ENCODE data around the gene PPP2R2C. TPM values are rescaled to one million over a fixed set of nuclear protein-coding genes. Genes with fewer than 3 reads are reported as not detected.
A peak's percentile ranks its signal among the peaks of the same experiment; 100 is the strongest.

PPP2R2C gene
- total RNA-seq, 1 donor, result under 0.01 TPM

- H3K9me3 ChIP-seq (ENCODE audit: low read depth, low read length), result no peaks in the 10 kb centered on the region
- peak; percentile 90 for DNase-seq (ENCODE audit: insufficient read length, low spot score, missing footprints)
- no peak overlapping the region for H2AFZ ChIP-seq (ENCODE audit: low read length)
- no peak overlapping the region for H3K4me3 ChIP-seq (ENCODE audit: insufficient read depth, low read length)
- H3K27me3 ChIP-seq (ENCODE audit: insufficient read depth, low read length), result peaks cover 30% of the 10 kb centered on the region
- H3K79me2 ChIP-seq (ENCODE audit: insufficient read depth, low read length), result no peaks in the 10 kb centered on the region
- no peaks in the 10 kb centered on the region for H4K20me1 ChIP-seq (ENCODE audit: insufficient read depth, low read length)
- H3K36me3 ChIP-seq (ENCODE audit: insufficient read depth, low read length), result no peaks in the 10 kb centered on the region
- no peak for TF ChIP-seq CTCF (IDR thresholded peaks at IDR 0.05; ENCODE audit: extremely low read depth, low read depth, low read length)
- no peak overlapping the region for H3K4me2 ChIP-seq (ENCODE audit: insufficient read depth, low read length)
- H3K27ac ChIP-seq (ENCODE audit: low read depth, low read length), result no peak overlapping the region
- no peaks in the 10 kb centered on the region for H3K4me1 ChIP-seq (ENCODE audit: insufficient read depth, low read length)
Observed at GRCh38 chr4:6471307-6472007, 957 bp downstream of the PPP2R2C start.

GRCh38 chr4:6470502-6471306, 1.7 kb downstream of the PPP2R2C start:
- no peaks in the 10 kb centered on the region for H4K20me1 ChIP-seq (ENCODE audit: insufficient read depth, low read length)
- peak overlapping the region; percentile 52 for H3K4me3 ChIP-seq (ENCODE audit: insufficient read depth, low read length)

GRCh38 chr4:6469898-6470501, 2.4 kb downstream of the PPP2R2C start:
- Histone ChIP-seq H3K27ac (ENCODE audit: low read depth, low read length) (no peak overlapping the region), H3K27me3 (ENCODE audit: insufficient read depth, low read length) (peaks cover 33% of the 10 kb centered on the region), H4K20me1 (ENCODE audit: insufficient read depth, low read length) (no peaks in the 10 kb centered on the region), H3K9me3 (ENCODE audit: low read depth, low read length) (no peaks in the 10 kb centered on the region), H3K4me1 (ENCODE audit: insufficient read depth, low read length) (no peaks in the 10 kb centered on the region), H3K36me3 (ENCODE audit: insufficient read depth, low read length) (no peaks in the 10 kb centered on the region), H3K4me3 (ENCODE audit: insufficient read depth, low read length) (peak overlapping the region; percentile 52), H3K4me2 (ENCODE audit: insufficient read depth, low read length) (peak overlapping the region; percentile 64), H3K79me2 (ENCODE audit: insufficient read depth, low read length) (no peaks in the 10 kb centered on the region), H2AFZ (ENCODE audit: low read length) (peak overlapping the region; percentile 35)
- no peak for TF ChIP-seq CTCF (IDR thresholded peaks at IDR 0.05; ENCODE audit: extremely low read depth, low read depth, low read length)
- DNase-seq (ENCODE audit: insufficient read length, low spot score, missing footprints), result peak; percentile 73

More at GRCh38 chr4:6470502-6471306, 1.7 kb downstream of the PPP2R2C start:
- H3K9me3 ChIP-seq (ENCODE audit: low read depth, low read length), result no peaks in the 10 kb centered on the region
- peaks cover 30% of the 10 kb centered on the region for H3K27me3 ChIP-seq (ENCODE audit: insufficient read depth, low read length)
- H3K36me3 ChIP-seq (ENCODE audit: insufficient read depth, low read length), result no peaks in the 10 kb centered on the region
- peak overlapping the region; percentile 35 for H2AFZ ChIP-seq (ENCODE audit: low read length)
- no peaks in the 10 kb centered on the region for H3K4me1 ChIP-seq (ENCODE audit: insufficient read depth, low read length)
- TF ChIP-seq CTCF (IDR thresholded peaks at IDR 0.05; ENCODE audit: extremely low read depth, low read depth, low read length), result no peak
- H3K27ac ChIP-seq (ENCODE audit: low read depth, low read length), result no peak overlapping the region
- peak; percentile 96 for DNase-seq (ENCODE audit: insufficient read length, low spot score, missing footprints)
- H3K4me2 ChIP-seq (ENCODE audit: insufficient read depth, low read length), result peak overlapping the region; percentile 64
- no peaks in the 10 kb centered on the region for H3K79me2 ChIP-seq (ENCODE audit: insufficient read depth, low read length)

- no peak overlapping the region for H3K4me3 ChIP-seq (ENCODE audit: insufficient read depth, low read length)
- H3K4me1 ChIP-seq (ENCODE audit: insufficient read depth, low read length), result no peaks in the 10 kb centered on the region
- H2AFZ ChIP-seq (ENCODE audit: low read length), result no peak overlapping the region
- no peak overlapping the region for H3K27ac ChIP-seq (ENCODE audit: low read depth, low read length)
- H4K20me1 ChIP-seq (ENCODE audit: insufficient read depth, low read length), result no peaks in the 10 kb centered on the region
- H3K27me3 ChIP-seq (ENCODE audit: insufficient read depth, low read length), result peaks cover 33% of the 10 kb centered on the region
- no peak for TF ChIP-seq CTCF (IDR thresholded peaks at IDR 0.05; ENCODE audit: extremely low read depth, low read depth, low read length)
- no peak overlapping the region for H3K4me2 ChIP-seq (ENCODE audit: insufficient read depth, low read length)
- no peaks in the 10 kb centered on the region for H3K36me3 ChIP-seq (ENCODE audit: insufficient read depth, low read length)
- no peaks in the 10 kb centered on the region for H3K9me3 ChIP-seq (ENCODE audit: low read depth, low read length)
- no peak for DNase-seq (ENCODE audit: insufficient read length, low spot score, missing footprints)
- H3K79me2 ChIP-seq (ENCODE audit: insufficient read depth, low read length), result no peaks in the 10 kb centered on the region
Observed at GRCh38 chr4:6469144-6469543, 3.3 kb downstream of the PPP2R2C start.

Measured in osteoblast (primary cell).